WTC11 (cell line): Measurements from ENCODE around the gene RPL13A. TPM values are rescaled to one million over a fixed set of nuclear protein-coding genes. Genes with fewer than 3 reads are reported as not detected.

ENCODE experiments used
- ATAC-seq: fragments of 200-7000 bp; cut with Tn5 transposase; 2 replicates; pipeline ENCODE4 v1.10.0; 2021; ENCODE audit warnings: mild to moderate bottlenecking, moderate library complexity
- CTCF ChIA-PET: fragments of 300-600 bp; sonication (Branson Sonifier 250); formaldehyde crosslinking; loops from one replicate; lab custom pipeline; 2021; ENCODE audit warnings: antibody characterized with exemption; lab: Charles Lee
- POLR2A ChIA-PET: fragments of 350-600 bp; sonication (Branson Sonifier 250); formaldehyde crosslinking; loops from one replicate; lab custom pipeline; 2021; ENCODE audit warnings: antibody characterized with exemption; lab: Charles Lee
- DNase-seq: peaks from one replicate; pipeline ENCODE4 v3.0.0; 2021; ENCODE audit warnings: low spot score
- H3K27ac Mint-ChIP-seq: 2 replicates; pipeline ENCODE4 v1.8.0; 2021; ENCODE audit warnings: mixed read lengths
- H3K27me3 Mint-ChIP-seq: 2 replicates; pipeline ENCODE4 v1.8.0; 2021; ENCODE audit warnings: low read depth, mild to moderate bottlenecking, moderate library complexity, mixed read lengths
- H3K36me3 Mint-ChIP-seq: 2 replicates; pipeline ENCODE4 v1.8.0; 2021; ENCODE audit warnings: mixed read lengths
- H3K4me1 Mint-ChIP-seq: 2 replicates; pipeline ENCODE4 v1.8.0; 2022; ENCODE audit warnings: mixed read lengths
- H3K4me3 Mint-ChIP-seq: 2 replicates; pipeline ENCODE4 v1.8.0; 2021; ENCODE audit warnings: mild to moderate bottlenecking, moderate library complexity, mixed read lengths
- H3K9me3 Mint-ChIP-seq: 2 replicates; pipeline ENCODE4 v1.8.0; 2021; ENCODE audit warnings: mixed read lengths
- CBFB ChIP-seq: sonication (generic); formaldehyde crosslinking; IDR thresholded peaks from 2 replicates; pipeline ENCODE4 v1.8.1; 2022; ENCODE audit warnings: mild to moderate bottlenecking, low read depth, missing genetic modification reagents
- CREB1 ChIP-seq: sonication (generic); formaldehyde crosslinking; IDR thresholded peaks from 2 replicates; pipeline ENCODE4 v1.8.0; 2023; ENCODE audit warnings: mild to moderate bottlenecking, missing genetic modification reagents
- CREM ChIP-seq: sonication (generic); formaldehyde crosslinking; IDR thresholded peaks from 2 replicates; pipeline ENCODE4 v1.8.1; 2022; ENCODE audit warnings: mild to moderate bottlenecking, missing genetic modification reagents, moderate library complexity
- ESRRA ChIP-seq: sonication (generic); formaldehyde crosslinking; IDR thresholded peaks from 2 replicates; pipeline ENCODE4 v1.8.1; 2022; ENCODE audit warnings: mild to moderate bottlenecking, missing genetic modification reagents, borderline replicate concordance
- FOXJ3 ChIP-seq: sonication (generic); formaldehyde crosslinking; IDR thresholded peaks from 2 replicates; pipeline ENCODE4 v1.9.0; 2021; ENCODE audit warnings: missing genetic modification reagents, mild to moderate bottlenecking, borderline replicate concordance
- GABPB1 ChIP-seq: sonication (generic); formaldehyde crosslinking; IDR thresholded peaks from 2 replicates; pipeline ENCODE4 v1.8.1; 2023; ENCODE audit warnings: mild to moderate bottlenecking, missing genetic modification reagents
- IRF2 ChIP-seq: sonication (generic); formaldehyde crosslinking; IDR thresholded peaks from 2 replicates; pipeline ENCODE4 v1.8.0; 2022; ENCODE audit warnings: low read depth, missing genetic modification reagents, borderline replicate concordance
- NR1H2 ChIP-seq: sonication (generic); formaldehyde crosslinking; IDR thresholded peaks from 2 replicates; pipeline ENCODE4 v1.9.0; 2021; ENCODE audit warnings: mild to moderate bottlenecking, moderate library complexity, missing genetic modification reagents
- RELA ChIP-seq: sonication (generic); formaldehyde crosslinking; IDR thresholded peaks from 2 replicates; pipeline ENCODE4 v1.8.1; 2022; ENCODE audit warnings: missing genetic modification reagents, mild to moderate bottlenecking, borderline replicate concordance
- SMAD4 ChIP-seq: sonication (generic); formaldehyde crosslinking; IDR thresholded peaks from 2 replicates; pipeline ENCODE4 v1.8.0; 2022; ENCODE audit warnings: mild to moderate bottlenecking, missing genetic modification reagents
- SOX15 ChIP-seq: fragments of 250-450 bp; sonication (Bioruptor Pico); IDR thresholded peaks from 2 replicates; pipeline ENCODE4 v1.9.0; 2021; ENCODE audit warnings: mild to moderate bottlenecking
- TCF7 ChIP-seq: sonication (generic); formaldehyde crosslinking; IDR thresholded peaks from 2 replicates; pipeline ENCODE4 v1.8.0; 2022; ENCODE audit warnings: mild to moderate bottlenecking, low read depth, missing genetic modification reagents, moderate library complexity
- ZNF138 ChIP-seq: sonication (generic); formaldehyde crosslinking; conservative IDR thresholded peaks from 2 replicates; pipeline ENCODE4 v1.8.1; 2022; ENCODE audit warnings: mild to moderate bottlenecking, moderate library complexity, missing genetic modification reagents
- ZNF219 ChIP-seq: sonication (generic); formaldehyde crosslinking; IDR thresholded peaks from 2 replicates; pipeline ENCODE4 v1.8.0; 2023; ENCODE audit warnings: missing genetic modification reagents, mild to moderate bottlenecking, borderline replicate concordance
- ZNF416 ChIP-seq: fragments of 250-450 bp; sonication (Bioruptor Pico); IDR thresholded peaks from 2 replicates; pipeline ENCODE4 v1.9.0; 2021; ENCODE audit warnings: mild to moderate bottlenecking, inconsistent platforms
- ZNF423 ChIP-seq: fragments of 250-450 bp; sonication (Bioruptor Pico); IDR thresholded peaks from 2 replicates; pipeline ENCODE4 v2.1.2; 2022; ENCODE audit warnings: mild to moderate bottlenecking, moderate library complexity
- ZNF671 ChIP-seq: fragments of 250-450 bp; sonication (Bioruptor Pico); IDR thresholded peaks from 2 replicates; pipeline ENCODE4 v1.8.0; 2021; ENCODE audit warnings: mild to moderate bottlenecking
- total RNA-seq: library from RNA; stranded (reverse); gene quantifications from 3 replicates; pipeline ENCODE4 v1.2.3, GENCODE V29; 2021
- TF ChIP-seq, protein P1 (sequence below): sonication (generic); formaldehyde crosslinking; IDR thresholded peaks from 2 replicates; pipeline ENCODE4 v1.8.1; 2022; ENCODE audit warnings: missing genetic modification reagents, borderline replicate concordance
- TF ChIP-seq, protein P2 (sequence below): sonication (generic); formaldehyde crosslinking; IDR thresholded peaks from 2 replicates; pipeline ENCODE4 v1.8.0; 2022; ENCODE audit warnings: mild to moderate bottlenecking, missing genetic modification reagents
- TF ChIP-seq, protein P3 (sequence below): sonication (generic); formaldehyde crosslinking; IDR thresholded peaks from 2 replicates; pipeline ENCODE4 v1.8.0; 2023; ENCODE audit warnings: missing genetic modification reagents, mild to moderate bottlenecking, borderline replicate concordance
- TF ChIP-seq, protein P4 (sequence below): sonication (generic); formaldehyde crosslinking; IDR thresholded peaks from 2 replicates; pipeline ENCODE4 v1.8.1; 2023; ENCODE audit warnings: mild to moderate bottlenecking, missing genetic modification reagents
- TF ChIP-seq, protein P5 (sequence below): sonication (generic); formaldehyde crosslinking; conservative IDR thresholded peaks from 2 replicates; pipeline ENCODE4 v1.8.1; 2022; ENCODE audit warnings: mild to moderate bottlenecking, missing genetic modification reagents
- TF ChIP-seq, protein P6 (sequence below): sonication (generic); formaldehyde crosslinking; IDR thresholded peaks from 2 replicates; pipeline ENCODE4 v1.8.0; 2023; ENCODE audit warnings: mild to moderate bottlenecking, missing genetic modification reagents
- TF ChIP-seq, protein P7 (sequence below): fragments of 250-450 bp; sonication (Bioruptor Pico); IDR thresholded peaks from 2 replicates; pipeline ENCODE4 v1.9.0; 2021; ENCODE audit warnings: moderate library complexity, mild to moderate bottlenecking, inconsistent platforms, borderline replicate concordance
- TF ChIP-seq, protein P8 (sequence below): sonication (generic); formaldehyde crosslinking; IDR thresholded peaks from 2 replicates; pipeline ENCODE4 v1.8.1; 2022; ENCODE audit warnings: mild to moderate bottlenecking, moderate library complexity, missing genetic modification reagents

The RPL13A gene
- total RNA-seq, 1 experiment from 2014 or later = 3,861 TPM

DNA sequence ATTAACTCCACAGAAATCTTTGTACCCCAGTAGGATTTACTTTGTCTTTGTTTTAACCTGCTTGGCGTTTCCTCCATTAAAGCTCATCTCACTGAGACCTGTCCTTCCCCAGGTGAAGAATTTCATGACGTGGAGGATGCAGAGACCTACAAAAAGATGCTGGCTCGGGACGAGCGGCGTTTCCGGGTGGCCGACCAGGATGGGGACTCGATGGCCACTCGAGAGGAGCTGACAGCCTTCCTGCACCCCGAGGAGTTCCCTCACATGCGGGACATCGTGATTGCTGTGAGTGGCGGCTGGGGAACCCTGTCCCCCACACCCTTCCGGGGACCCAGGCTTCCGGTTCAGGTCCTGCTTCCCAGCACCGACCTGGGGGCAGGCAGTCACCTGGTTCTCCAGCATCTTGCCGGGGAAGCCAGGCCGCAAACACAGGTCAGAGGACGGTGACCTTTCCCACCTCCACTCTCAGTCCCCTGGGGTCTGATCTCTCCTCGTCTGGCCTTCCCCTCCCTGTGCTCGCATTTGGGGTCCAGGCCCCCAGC, 49.6 kb downstream of the RPL13A start:
- Mint-ChIP-seq H3K27ac (no peak overlapping the region), H3K4me3 (no peak overlapping the region), H3K9me3 (no peaks in the 10 kb centered on the region), H3K27me3 (peaks cover 16% of the 10 kb centered on the region), H3K36me3 (no peaks in the 10 kb centered on the region), H3K4me1 (peaks cover 17% of the 10 kb centered on the region)
- CTCF ChIA-PET = interaction anchor here (1.1 to 4.5 kb wide), 4 partner anchors 10 to 63 kb away, joined by 3 to 62 read pairs (median 14); partner anchors contain the start of gene FLT3LG
- TF ChIP-seq, protein P1, sequence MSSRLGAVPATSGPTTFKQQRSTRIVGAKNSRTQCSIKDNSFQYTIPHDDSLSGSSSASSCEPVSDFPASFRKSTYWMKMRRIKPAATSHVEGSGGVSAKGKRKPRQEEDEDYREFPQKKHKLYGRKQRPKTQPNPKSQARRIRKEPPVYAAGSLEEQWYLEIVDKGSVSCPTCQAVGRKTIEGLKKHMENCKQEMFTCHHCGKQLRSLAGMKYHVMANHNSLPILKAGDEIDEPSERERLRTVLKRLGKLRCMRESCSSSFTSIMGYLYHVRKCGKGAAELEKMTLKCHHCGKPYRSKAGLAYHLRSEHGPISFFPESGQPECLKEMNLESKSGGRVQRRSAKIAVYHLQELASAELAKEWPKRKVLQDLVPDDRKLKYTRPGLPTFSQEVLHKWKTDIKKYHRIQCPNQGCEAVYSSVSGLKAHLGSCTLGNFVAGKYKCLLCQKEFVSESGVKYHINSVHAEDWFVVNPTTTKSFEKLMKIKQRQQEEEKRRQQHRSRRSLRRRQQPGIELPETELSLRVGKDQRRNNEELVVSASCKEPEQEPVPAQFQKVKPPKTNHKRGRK (CRISPR knock-in tag) = no peak
- TF ChIP-seq, protein P2, sequence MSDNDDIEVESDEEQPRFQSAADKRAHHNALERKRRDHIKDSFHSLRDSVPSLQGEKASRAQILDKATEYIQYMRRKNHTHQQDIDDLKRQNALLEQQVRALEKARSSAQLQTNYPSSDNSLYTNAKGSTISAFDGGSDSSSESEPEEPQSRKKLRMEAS (CRISPR knock-in tag) = no peak
- TF ChIP-seq, protein P3, sequence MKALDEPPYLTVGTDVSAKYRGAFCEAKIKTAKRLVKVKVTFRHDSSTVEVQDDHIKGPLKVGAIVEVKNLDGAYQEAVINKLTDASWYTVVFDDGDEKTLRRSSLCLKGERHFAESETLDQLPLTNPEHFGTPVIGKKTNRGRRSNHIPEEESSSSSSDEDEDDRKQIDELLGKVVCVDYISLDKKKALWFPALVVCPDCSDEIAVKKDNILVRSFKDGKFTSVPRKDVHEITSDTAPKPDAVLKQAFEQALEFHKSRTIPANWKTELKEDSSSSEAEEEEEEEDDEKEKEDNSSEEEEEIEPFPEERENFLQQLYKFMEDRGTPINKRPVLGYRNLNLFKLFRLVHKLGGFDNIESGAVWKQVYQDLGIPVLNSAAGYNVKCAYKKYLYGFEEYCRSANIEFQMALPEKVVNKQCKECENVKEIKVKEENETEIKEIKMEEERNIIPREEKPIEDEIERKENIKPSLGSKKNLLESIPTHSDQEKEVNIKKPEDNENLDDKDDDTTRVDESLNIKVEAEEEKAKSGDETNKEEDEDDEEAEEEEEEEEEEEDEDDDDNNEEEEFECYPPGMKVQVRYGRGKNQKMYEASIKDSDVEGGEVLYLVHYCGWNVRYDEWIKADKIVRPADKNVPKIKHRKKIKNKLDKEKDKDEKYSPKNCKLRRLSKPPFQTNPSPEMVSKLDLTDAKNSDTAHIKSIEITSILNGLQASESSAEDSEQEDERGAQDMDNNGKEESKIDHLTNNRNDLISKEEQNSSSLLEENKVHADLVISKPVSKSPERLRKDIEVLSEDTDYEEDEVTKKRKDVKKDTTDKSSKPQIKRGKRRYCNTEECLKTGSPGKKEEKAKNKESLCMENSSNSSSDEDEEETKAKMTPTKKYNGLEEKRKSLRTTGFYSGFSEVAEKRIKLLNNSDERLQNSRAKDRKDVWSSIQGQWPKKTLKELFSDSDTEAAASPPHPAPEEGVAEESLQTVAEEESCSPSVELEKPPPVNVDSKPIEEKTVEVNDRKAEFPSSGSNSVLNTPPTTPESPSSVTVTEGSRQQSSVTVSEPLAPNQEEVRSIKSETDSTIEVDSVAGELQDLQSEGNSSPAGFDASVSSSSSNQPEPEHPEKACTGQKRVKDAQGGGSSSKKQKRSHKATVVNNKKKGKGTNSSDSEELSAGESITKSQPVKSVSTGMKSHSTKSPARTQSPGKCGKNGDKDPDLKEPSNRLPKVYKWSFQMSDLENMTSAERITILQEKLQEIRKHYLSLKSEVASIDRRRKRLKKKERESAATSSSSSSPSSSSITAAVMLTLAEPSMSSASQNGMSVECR (CRISPR knock-in tag) = no peak
- TF ChIP-seq ZNF416 (CRISPR knock-in tag) (no peak), CREB1 (CRISPR knock-in tag) (no peak), CREM (CRISPR knock-in tag) (no peak), SMAD4 (CRISPR knock-in tag) (no peak), ESRRA (no peak), ZNF138 (no peak), ZNF219 (no peak), IRF2 (CRISPR knock-in tag) (no peak)
- TF ChIP-seq, protein P4, sequence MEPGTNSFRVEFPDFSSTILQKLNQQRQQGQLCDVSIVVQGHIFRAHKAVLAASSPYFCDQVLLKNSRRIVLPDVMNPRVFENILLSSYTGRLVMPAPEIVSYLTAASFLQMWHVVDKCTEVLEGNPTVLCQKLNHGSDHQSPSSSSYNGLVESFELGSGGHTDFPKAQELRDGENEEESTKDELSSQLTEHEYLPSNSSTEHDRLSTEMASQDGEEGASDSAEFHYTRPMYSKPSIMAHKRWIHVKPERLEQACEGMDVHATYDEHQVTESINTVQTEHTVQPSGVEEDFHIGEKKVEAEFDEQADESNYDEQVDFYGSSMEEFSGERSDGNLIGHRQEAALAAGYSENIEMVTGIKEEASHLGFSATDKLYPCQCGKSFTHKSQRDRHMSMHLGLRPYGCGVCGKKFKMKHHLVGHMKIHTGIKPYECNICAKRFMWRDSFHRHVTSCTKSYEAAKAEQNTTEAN (CRISPR knock-in tag) = no peak
- TF ChIP-seq, protein P5, sequence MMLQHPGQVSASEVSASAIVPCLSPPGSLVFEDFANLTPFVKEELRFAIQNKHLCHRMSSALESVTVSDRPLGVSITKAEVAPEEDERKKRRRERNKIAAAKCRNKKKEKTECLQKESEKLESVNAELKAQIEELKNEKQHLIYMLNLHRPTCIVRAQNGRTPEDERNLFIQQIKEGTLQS (CRISPR knock-in tag) = no peak
- TF ChIP-seq, protein P6, sequence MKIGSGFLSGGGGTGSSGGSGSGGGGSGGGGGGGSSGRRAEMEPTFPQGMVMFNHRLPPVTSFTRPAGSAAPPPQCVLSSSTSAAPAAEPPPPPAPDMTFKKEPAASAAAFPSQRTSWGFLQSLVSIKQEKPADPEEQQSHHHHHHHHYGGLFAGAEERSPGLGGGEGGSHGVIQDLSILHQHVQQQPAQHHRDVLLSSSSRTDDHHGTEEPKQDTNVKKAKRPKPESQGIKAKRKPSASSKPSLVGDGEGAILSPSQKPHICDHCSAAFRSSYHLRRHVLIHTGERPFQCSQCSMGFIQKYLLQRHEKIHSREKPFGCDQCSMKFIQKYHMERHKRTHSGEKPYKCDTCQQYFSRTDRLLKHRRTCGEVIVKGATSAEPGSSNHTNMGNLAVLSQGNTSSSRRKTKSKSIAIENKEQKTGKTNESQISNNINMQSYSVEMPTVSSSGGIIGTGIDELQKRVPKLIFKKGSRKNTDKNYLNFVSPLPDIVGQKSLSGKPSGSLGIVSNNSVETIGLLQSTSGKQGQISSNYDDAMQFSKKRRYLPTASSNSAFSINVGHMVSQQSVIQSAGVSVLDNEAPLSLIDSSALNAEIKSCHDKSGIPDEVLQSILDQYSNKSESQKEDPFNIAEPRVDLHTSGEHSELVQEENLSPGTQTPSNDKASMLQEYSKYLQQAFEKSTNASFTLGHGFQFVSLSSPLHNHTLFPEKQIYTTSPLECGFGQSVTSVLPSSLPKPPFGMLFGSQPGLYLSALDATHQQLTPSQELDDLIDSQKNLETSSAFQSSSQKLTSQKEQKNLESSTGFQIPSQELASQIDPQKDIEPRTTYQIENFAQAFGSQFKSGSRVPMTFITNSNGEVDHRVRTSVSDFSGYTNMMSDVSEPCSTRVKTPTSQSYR = no peak
- POLR2A ChIA-PET = no interaction called here
- DNase-seq (no peak), ATAC-seq (no peak)

DNA sequence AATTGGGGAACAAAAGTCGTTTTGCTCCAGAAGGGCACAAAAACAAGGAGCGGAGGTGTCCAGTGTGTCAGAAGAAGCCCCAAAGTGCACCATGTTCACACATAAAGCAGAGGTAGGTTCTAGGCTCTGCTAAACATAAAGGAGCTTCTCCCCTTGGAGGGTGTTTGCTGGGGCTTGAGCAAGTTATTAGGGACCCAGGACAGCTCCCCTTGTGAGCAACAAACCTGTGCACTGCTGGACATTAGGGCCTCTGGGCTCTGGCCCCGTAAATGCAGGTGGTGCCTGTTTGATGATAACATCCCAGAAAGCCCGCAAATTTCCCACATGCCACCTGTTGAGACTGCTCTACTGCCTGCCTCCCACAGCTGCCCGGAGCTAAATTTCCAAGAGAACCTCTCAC, 51.2 kb downstream of the RPL13A start:
- DNase-seq = no peak
- no peak overlapping the region for H3K4me3 Mint-ChIP-seq
- no peaks in the 10 kb centered on the region for H3K9me3 Mint-ChIP-seq
- ChIA-PET CTCF (interaction anchor here (0.5 to 1.8 kb wide), 3 partner anchors 8 to 32 kb away, joined by 3 to 8 read pairs (median 5); partner anchors contain the start of gene RCN3), POLR2A (no interaction called here)
- peaks cover 12% of the 10 kb centered on the region for H3K27me3 Mint-ChIP-seq
- no peak for ATAC-seq
- H3K4me1 Mint-ChIP-seq = peaks cover 10% of the 10 kb centered on the region
- H3K27ac Mint-ChIP-seq = no peak overlapping the region
- H3K36me3 Mint-ChIP-seq = no peaks in the 10 kb centered on the region
- TF ChIP-seq RELA (CRISPR knock-in tag) (no peak), NR1H2 (CRISPR knock-in tag) (no peak), GABPB1 (no peak), ZNF423 (CRISPR knock-in tag) (no peak), TCF7 (CRISPR knock-in tag) (no peak), CBFB (CRISPR knock-in tag) (no peak), SOX15 (CRISPR knock-in tag) (no peak), FOXJ3 (no peak), ZNF671 (no peak)
- TF ChIP-seq, protein P7, sequence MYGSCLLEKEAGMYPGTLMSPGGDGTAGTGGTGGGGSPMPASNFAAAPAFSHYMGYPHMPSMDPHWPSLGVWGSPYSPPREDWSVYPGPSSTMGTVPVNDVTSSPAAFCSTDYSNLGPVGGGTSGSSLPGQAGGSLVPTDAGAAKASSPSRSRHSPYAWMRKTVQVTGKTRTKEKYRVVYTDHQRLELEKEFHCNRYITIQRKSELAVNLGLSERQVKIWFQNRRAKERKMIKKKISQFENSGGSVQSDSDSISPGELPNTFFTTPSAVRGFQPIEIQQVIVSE (CRISPR knock-in tag) = no peak
- TF ChIP-seq, protein P8, sequence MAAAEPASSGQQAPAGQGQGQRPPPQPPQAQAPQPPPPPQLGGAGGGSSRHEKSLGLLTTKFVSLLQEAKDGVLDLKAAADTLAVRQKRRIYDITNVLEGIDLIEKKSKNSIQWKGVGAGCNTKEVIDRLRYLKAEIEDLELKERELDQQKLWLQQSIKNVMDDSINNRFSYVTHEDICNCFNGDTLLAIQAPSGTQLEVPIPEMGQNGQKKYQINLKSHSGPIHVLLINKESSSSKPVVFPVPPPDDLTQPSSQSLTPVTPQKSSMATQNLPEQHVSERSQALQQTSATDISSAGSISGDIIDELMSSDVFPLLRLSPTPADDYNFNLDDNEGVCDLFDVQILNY (CRISPR knock-in tag) = no peak
